ENCODE results near the gene TMEM101.

DNA sequence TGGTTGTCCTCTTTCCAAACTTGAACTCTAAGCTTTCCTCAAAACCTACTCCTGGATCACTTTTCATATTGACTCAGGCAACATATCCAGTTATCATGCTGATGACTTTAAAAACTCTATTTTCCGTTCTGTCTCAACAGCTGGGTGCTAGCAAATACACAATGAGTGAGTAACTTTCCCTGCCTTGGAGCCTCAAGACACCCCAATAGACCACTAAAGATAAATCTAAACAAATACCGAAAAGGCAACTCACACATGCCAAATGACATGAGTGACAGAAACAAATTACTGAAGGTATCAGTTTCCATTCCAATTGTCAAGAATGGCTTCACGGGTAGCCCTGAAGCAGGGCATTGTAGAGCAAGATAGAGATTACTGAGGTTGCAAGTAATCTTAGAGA is 15.7 kb upstream of the TMEM101 start:
- TF ChIP-seq, protein P1, sequence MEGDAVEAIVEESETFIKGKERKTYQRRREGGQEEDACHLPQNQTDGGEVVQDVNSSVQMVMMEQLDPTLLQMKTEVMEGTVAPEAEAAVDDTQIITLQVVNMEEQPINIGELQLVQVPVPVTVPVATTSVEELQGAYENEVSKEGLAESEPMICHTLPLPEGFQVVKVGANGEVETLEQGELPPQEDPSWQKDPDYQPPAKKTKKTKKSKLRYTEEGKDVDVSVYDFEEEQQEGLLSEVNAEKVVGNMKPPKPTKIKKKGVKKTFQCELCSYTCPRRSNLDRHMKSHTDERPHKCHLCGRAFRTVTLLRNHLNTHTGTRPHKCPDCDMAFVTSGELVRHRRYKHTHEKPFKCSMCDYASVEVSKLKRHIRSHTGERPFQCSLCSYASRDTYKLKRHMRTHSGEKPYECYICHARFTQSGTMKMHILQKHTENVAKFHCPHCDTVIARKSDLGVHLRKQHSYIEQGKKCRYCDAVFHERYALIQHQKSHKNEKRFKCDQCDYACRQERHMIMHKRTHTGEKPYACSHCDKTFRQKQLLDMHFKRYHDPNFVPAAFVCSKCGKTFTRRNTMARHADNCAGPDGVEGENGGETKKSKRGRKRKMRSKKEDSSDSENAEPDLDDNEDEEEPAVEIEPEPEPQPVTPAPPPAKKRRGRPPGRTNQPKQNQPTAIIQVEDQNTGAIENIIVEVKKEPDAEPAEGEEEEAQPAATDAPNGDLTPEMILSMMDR (conservative IDR thresholded peaks at IDR 0.05; ENCODE audit: low read depth, low read length): no peak
- TF ChIP-seq EZH2 (IDR thresholded peaks at IDR 0.05; ENCODE audit: borderline replicate concordance, low read depth, low read length, poor library complexity, severe bottlenecking): no peak

Measured in A673 (cell line).